ENCODE data around the gene ATOH8.

Gene ATOH8, protein sequence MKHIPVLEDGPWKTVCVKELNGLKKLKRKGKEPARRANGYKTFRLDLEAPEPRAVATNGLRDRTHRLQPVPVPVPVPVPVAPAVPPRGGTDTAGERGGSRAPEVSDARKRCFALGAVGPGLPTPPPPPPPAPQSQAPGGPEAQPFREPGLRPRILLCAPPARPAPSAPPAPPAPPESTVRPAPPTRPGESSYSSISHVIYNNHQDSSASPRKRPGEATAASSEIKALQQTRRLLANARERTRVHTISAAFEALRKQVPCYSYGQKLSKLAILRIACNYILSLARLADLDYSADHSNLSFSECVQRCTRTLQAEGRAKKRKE

GRCh38 chr2:85753525-85754312 lies at the start of gene ATOH8:
ATOH8 (plus strand) TSS chr2:85753991; CDS start chr2:85754190, 199 bp downstream.
- Mint-ChIP-seq H3K9me3 (no peaks in the 10 kb centered on the region), H3K27me3 (ENCODE audit: low read depth) (peaks cover 57% of the 10 kb centered on the region), H3K27ac (peak within 1 kb of the TSS; percentile 58 to 72 (median 62)), H3K4me3 (peak within 1 kb of the TSS; percentile 96 to 98 (median 96)), H3K36me3 (ENCODE audit: low read depth) (no peaks in the 10 kb centered on the region), H3K4me1 (peaks cover 56% of the 10 kb centered on the region)
- TF ChIP-seq CTCF (IDR thresholded peaks at IDR 0.05; ENCODE audit: unreplicated experiment in 3 of 3): no peak

DNA sequence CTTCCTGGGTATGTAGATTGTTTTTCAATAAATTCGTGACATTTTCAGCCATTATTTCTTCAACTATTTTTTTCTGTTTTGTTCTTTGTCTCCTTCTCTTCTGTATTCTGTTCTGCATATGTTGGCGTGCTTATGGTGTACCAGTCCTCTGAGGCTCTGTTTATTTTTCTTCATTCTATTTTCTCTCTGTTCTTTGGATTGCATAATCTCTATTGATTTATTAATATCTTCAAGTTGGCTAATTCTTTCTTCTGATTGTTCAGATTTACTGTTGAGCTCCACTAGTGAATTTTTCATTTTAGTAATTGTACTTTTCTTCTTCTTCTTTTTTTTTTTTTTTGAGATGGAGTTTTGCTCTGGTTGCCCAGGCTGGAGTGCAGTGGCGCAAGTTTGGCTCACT lies 49.8 kb upstream of the ATOH8 start:
- H3K36me3 Mint-ChIP-seq (ENCODE audit: low read depth): no peaks in the 10 kb centered on the region
- H3K4me3 Mint-ChIP-seq: no peak overlapping the region
- H3K4me1 Mint-ChIP-seq: peaks cover 5% of the 10 kb centered on the region
- TF ChIP-seq CTCF (IDR thresholded peaks at IDR 0.05; ENCODE audit: unreplicated experiment in 3 of 3): no peak
- H3K27me3 Mint-ChIP-seq (ENCODE audit: low read depth): peaks cover 22% of the 10 kb centered on the region
- no peaks in the 10 kb centered on the region for H3K9me3 Mint-ChIP-seq
- H3K27ac Mint-ChIP-seq: no peak overlapping the region

DNA sequence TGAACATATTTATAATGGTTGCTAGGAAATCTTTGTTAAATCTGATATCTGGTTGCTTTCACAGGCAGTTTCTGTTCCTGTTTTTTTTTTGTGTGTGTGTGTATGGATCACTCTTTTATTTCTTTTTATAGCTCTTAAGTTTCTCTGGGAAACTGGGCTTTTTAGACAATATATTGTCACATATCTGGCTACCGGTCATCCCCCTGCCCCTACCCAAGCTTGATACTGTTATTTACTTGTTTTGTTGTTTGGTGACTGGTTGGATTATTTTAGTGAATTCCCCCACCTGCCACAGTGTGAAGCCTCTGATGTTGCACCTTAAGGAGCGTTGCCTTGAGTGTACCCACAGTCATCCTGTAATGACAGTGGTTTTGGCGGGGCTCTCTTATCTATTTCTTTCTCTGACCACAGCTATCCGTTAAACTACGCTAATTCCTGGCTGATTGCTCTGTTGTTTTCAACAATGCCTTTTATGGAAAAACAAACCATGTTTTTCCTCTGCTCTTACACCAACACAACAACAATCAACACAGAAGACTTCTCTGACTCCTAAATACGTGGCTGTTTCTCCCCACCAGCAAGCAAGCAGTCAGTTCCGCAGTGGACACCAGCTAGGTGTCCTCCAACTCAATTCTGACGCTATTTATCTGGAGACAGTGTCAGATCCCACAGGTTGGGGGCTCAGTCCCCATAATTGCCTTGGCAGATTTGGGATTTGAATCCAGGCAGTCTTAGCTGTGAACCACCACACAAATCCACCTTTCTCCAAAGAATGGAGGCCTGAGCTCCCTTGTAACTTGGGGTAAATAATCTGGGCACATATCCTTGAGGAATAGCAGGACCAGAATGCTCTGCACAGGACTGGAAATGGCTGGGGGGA lies 48.8 kb upstream of the ATOH8 start:
- H3K27ac Mint-ChIP-seq: no peak overlapping the region
- no peaks in the 10 kb centered on the region for H3K9me3 Mint-ChIP-seq
- peaks cover 29% of the 10 kb centered on the region for H3K27me3 Mint-ChIP-seq (ENCODE audit: low read depth)
- H3K4me3 Mint-ChIP-seq: no peak overlapping the region
- peaks cover 5% of the 10 kb centered on the region for H3K4me1 Mint-ChIP-seq
- H3K36me3 Mint-ChIP-seq (ENCODE audit: low read depth): no peaks in the 10 kb centered on the region
- no peak for TF ChIP-seq CTCF (IDR thresholded peaks at IDR 0.05; ENCODE audit: unreplicated experiment in 3 of 3)

GRCh38 chr2:85705680-85706039 lies 48.1 kb upstream of the ATOH8 start:
- Mint-ChIP-seq H3K4me1 (peaks cover 5% of the 10 kb centered on the region), H3K36me3 (ENCODE audit: low read depth) (no peaks in the 10 kb centered on the region), H3K27ac (no peak overlapping the region), H3K4me3 (no peak overlapping the region), H3K27me3 (ENCODE audit: low read depth) (peaks cover 29% of the 10 kb centered on the region), H3K9me3 (no peaks in the 10 kb centered on the region)
- no peak for TF ChIP-seq CTCF (IDR thresholded peaks at IDR 0.05; ENCODE audit: unreplicated experiment in 3 of 3)

DNA sequence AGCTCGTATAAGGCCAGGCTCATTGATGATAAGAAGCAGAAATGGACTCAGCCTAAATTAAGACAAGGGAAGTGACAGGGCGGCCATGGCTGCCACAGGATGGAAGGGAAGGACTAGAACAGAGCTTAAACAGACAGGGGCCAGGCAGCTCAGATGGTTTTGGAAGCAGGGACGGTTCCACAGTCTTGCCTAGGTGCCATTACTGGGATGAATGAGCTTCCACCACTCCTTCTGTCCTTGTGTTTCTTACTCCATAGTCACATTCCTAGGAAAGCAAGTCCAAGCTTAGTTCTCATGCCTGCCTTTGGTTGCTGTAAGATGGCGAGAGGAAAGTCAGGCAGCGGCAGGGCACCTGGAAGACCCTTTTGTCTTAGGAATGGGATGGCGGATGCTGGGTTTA lies 47.7 kb upstream of the ATOH8 start:
- H3K27ac Mint-ChIP-seq: no peak overlapping the region

More for the DNA sequence above, 47.7 kb upstream of the ATOH8 start:
- peaks cover 5% of the 10 kb centered on the region for H3K4me1 Mint-ChIP-seq
- no peak overlapping the region for H3K4me3 Mint-ChIP-seq
- peaks cover 29% of the 10 kb centered on the region for H3K27me3 Mint-ChIP-seq (ENCODE audit: low read depth)
- H3K36me3 Mint-ChIP-seq (ENCODE audit: low read depth): no peaks in the 10 kb centered on the region
- H3K9me3 Mint-ChIP-seq: no peaks in the 10 kb centered on the region
- TF ChIP-seq CTCF (IDR thresholded peaks at IDR 0.05; ENCODE audit: unreplicated experiment in 3 of 3): no peak

Measured in nephron (organoid).